Measurements from ENCODE around the gene IGSF9. TPM values are rescaled to one million over a fixed set of nuclear protein-coding genes. Genes with fewer than 3 reads are reported as not detected.

The IGSF9 gene
- total and polyA plus RNA-seq, 2 of the 4 experiments (the other 2 are of a cell fraction), result 0.05 TPM; not detected in 1

DNA sequence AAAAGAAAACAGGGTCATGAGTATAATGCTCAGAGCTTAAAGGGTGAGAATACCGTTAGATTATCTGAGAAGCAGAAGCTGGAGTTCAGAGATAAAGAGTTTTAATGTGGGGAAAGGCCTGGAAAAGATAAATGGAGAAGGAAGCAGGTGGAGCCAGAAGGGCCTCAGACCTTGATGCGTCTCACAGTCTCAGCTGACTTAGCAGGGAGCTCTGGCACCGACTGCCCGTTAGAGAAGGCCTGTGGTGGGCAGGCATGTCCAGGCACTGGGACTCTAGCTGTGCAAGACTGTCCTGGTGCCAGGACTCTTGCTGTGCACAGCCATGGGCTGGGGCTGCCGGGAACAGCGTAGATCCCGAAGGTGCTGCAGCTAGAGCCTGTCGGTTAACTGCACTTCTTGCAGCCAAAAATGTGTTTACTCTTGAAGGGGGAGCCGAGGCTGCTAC lies 12.4 kb upstream of the IGSF9 start:
- TF ChIP-seq MAFK (IDR thresholded peaks at IDR 0.05; ENCODE audit: low read depth, low read length) (no peak), FOS (IDR thresholded peaks at IDR 0.05; ENCODE audit: low read depth, low read length) (no peak), NFE2L2 (IDR thresholded peaks at IDR 0.05; ENCODE audit: low read depth, low read length) (no peak), RFX5 (IDR thresholded peaks at IDR 0.05; ENCODE audit: low read depth, low read length) (no peak), MAZ (IDR thresholded peaks at IDR 0.05; ENCODE audit: borderline replicate concordance, low read depth, low read length) (no peak), RCOR1 (IDR thresholded peaks at IDR 0.05; ENCODE audit: insufficient replicate concordance, low read length) (no peak), POLR2A (IDR thresholded peaks at IDR 0.05; ENCODE audit: low read depth, low read length) (no peak), MXI1 (IDR thresholded peaks at IDR 0.05; ENCODE audit: borderline replicate concordance, low read depth, low read length) (no peak), BHLHE40 (IDR thresholded peaks at IDR 0.05; ENCODE audit: low read depth, low read length) (no peak), CEBPB (IDR thresholded peaks at IDR 0.05; ENCODE audit: low read depth, low read length) (no peak), RAD21 (IDR thresholded peaks at IDR 0.05; ENCODE audit: low read length) (no peak), SMC3 (IDR thresholded peaks at IDR 0.05; ENCODE audit: low read depth, low read length) (no peak), CHD1 (IDR thresholded peaks at IDR 0.05; ENCODE audit: low read depth, low read length) (no peak)
- TF ChIP-seq, protein P1, sequence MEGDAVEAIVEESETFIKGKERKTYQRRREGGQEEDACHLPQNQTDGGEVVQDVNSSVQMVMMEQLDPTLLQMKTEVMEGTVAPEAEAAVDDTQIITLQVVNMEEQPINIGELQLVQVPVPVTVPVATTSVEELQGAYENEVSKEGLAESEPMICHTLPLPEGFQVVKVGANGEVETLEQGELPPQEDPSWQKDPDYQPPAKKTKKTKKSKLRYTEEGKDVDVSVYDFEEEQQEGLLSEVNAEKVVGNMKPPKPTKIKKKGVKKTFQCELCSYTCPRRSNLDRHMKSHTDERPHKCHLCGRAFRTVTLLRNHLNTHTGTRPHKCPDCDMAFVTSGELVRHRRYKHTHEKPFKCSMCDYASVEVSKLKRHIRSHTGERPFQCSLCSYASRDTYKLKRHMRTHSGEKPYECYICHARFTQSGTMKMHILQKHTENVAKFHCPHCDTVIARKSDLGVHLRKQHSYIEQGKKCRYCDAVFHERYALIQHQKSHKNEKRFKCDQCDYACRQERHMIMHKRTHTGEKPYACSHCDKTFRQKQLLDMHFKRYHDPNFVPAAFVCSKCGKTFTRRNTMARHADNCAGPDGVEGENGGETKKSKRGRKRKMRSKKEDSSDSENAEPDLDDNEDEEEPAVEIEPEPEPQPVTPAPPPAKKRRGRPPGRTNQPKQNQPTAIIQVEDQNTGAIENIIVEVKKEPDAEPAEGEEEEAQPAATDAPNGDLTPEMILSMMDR (conservative IDR thresholded peaks at IDR 0.05; ENCODE audit: low read depth, low read length), result no peak
- TF ChIP-seq, protein P2, sequence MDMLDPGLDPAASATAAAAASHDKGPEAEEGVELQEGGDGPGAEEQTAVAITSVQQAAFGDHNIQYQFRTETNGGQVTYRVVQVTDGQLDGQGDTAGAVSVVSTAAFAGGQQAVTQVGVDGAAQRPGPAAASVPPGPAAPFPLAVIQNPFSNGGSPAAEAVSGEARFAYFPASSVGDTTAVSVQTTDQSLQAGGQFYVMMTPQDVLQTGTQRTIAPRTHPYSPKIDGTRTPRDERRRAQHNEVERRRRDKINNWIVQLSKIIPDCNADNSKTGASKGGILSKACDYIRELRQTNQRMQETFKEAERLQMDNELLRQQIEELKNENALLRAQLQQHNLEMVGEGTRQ (IDR thresholded peaks at IDR 0.05; ENCODE audit: low read depth, low read length), result no peak
- TF ChIP-seq, protein P3, sequence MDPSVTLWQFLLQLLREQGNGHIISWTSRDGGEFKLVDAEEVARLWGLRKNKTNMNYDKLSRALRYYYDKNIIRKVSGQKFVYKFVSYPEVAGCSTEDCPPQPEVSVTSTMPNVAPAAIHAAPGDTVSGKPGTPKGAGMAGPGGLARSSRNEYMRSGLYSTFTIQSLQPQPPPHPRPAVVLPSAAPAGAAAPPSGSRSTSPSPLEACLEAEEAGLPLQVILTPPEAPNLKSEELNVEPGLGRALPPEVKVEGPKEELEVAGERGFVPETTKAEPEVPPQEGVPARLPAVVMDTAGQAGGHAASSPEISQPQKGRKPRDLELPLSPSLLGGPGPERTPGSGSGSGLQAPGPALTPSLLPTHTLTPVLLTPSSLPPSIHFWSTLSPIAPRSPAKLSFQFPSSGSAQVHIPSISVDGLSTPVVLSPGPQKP (IDR thresholded peaks at IDR 0.05; ENCODE audit: borderline replicate concordance, low read depth, low read length), result no peak
- Histone ChIP-seq H3K9me3 (ENCODE audit: control insufficient read depth, insufficient read depth, low read length) (no peaks in the 10 kb centered on the region), H2AFZ (replicated peaks; ENCODE audit: low read length, poor library complexity) (peak overlapping the region; percentile 48), H2BK20ac (ENCODE audit: low read depth, low read length) (no peak overlapping the region), H3K4me1 (ENCODE audit: control insufficient read depth, insufficient read depth, low read length) (peaks cover 4% of the 10 kb centered on the region; the same call in 1 of the 2 replicates), H3K27ac (ENCODE audit: insufficient read depth, low read length) (no peak overlapping the region), H3K9ac (ENCODE audit: low read depth, low read length) (no peak overlapping the region), H3K56ac (ENCODE audit: extremely low read depth, insufficient read depth, low read length) (no peak overlapping the region), H3K4me2 (ENCODE audit: low read depth, low read length) (no peak overlapping the region), H3K14ac (replicated peaks; ENCODE audit: low read depth, low read length) (no peak overlapping the region), H2AK5ac (ENCODE audit: low read depth, low read length) (no peak overlapping the region), H3K18ac (ENCODE audit: low read depth, low read length) (no peak overlapping the region), H4K5ac (ENCODE audit: low read depth, low read length) (no peak overlapping the region), H2BK120ac (ENCODE audit: low read depth, low read length) (no peak overlapping the region), H3K4ac (ENCODE audit: low read depth, low read length) (no peak overlapping the region), H4K91ac (ENCODE audit: insufficient read depth, low read depth, low read length) (no peak overlapping the region), H2AK9ac (replicated peaks; ENCODE audit: low read depth, low read length, poor library complexity) (no peak overlapping the region), H2BK5ac (ENCODE audit: low read depth, low read length, poor library complexity, severe bottlenecking) (no peak overlapping the region), H3K79me1 (ENCODE audit: low read depth in 1 of 2, low read length in 2 of 2) (no peaks in the 10 kb centered on the region), H4K20me1 (ENCODE audit: insufficient read depth, low read length) (no peaks in the 10 kb centered on the region), H3K23ac (ENCODE audit: low read depth, low read length) (no peak overlapping the region), H3K9me1 (ENCODE audit: insufficient read depth, low read length) (no peaks in the 10 kb centered on the region), H3K36me3 (ENCODE audit: control insufficient read depth, insufficient read depth, low read length) (no peaks in the 10 kb centered on the region), H4K8ac (ENCODE audit: low read depth in 2 of 2, low read length in 2 of 2) (no peak overlapping the region), H2BK15ac (ENCODE audit: low read depth, low read length) (no peak overlapping the region), H3K27me3 (ENCODE audit: control insufficient read depth, insufficient read depth, low read length) (no peaks in the 10 kb centered on the region; the same call in 1 of the 2 replicates), H3K4me3 (ENCODE audit: insufficient read depth, low read depth, low read length) (no peak overlapping the region)
- dilution Hi-C loops (cut with HindIII; ENCODE audit: low sequenced_read_pairs, unreplicated experiment) (no loop called here), intact Hi-C loops (cut with micrococcal nuclease) (no loop called here), in situ Hi-C loops (cut with MboI; ENCODE audit: low sequenced_read_pairs) (no loop called here)
- ATAC-seq (ENCODE audit: low read depth) (no peak), DNase-seq (no peak)
- BruUV-seq (replicated peaks), result no TSS peak
- whole genome bisulfite sequencing, 2 experiments (ENCODE audit: extremely low coverage in 2 of 2, insufficient read length in 1 of 2), result no CpG with 5 or more reads among the region's 9 CpGs
- POLR2A ChIA-PET (ENCODE audit: unreplicated experiment), result no interaction called here
- CTCF ChIA-PET, result interaction anchor here (0.6 kb wide), 3 partner anchors 158 to 377 kb away, joined by 3 to 4 read pairs (median 3); no protein-coding TSS in a partner anchor

Measured in IMR-90 (cell line).